Stimulated activated CD4-positive, alpha-beta T cell treated with anti-CD3 and anti-CD28 coated beads, Interleukin-4, amount 100 ng/mL, for 4 hours (primary cell): ENCODE results near the gene STX3.
A peak's percentile ranks its signal among the peaks of the same experiment; 100 is the strongest.

Experiments
- DNase-seq, 2 experiments: peaks; one replicate each; pipeline ENCODE4 v3.0.0-alpha.2; 2020

STX3 gene

DNA sequence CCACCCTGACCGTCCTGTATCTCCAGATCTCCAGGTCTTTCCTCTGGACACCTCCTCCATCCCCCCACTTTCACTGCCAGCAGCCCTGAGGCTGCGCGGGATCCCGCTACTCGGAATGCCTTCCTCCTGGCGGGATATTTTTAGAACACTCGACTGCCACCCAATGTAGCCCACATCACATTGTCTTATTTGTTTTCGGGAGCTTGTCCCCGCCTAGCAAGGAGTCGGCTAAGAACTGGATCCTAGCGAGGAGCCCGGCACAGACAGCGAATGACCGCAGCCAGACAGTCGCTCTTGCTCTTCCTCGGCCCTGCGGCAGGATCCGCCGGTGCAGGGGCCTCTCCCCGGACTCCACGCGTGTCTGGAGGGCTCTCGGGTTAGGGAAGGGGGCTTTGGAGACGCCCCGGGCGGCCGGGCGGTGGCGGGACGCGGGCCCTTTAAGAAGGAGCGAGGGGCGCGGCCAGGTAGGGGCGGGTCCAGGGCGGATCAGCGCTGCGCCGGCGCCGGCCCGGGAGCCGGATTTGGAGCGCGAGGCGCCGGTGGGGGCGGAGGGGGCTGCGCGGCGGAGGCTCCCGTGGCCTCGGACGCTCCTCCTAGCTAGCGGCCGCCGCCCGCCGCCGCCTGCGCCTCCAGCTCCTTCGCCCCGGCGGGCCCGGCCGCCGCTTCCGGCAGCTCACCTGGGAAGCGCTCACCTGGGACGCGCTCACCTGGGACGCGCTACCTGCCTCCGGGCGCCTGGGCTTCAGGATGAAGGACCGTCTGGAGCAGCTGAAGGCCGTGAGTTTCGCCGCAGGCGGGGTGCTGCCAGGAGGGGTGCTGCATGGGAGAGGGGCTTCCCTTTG, at the start of gene STX3:
Gene STX3 (plus strand): TSS at position 518 of the 842 bp plus-strand sequence. CDS start 230 bp downstream, at position 748.
- DNase-seq = peak; percentile 63 to 69

DNA sequence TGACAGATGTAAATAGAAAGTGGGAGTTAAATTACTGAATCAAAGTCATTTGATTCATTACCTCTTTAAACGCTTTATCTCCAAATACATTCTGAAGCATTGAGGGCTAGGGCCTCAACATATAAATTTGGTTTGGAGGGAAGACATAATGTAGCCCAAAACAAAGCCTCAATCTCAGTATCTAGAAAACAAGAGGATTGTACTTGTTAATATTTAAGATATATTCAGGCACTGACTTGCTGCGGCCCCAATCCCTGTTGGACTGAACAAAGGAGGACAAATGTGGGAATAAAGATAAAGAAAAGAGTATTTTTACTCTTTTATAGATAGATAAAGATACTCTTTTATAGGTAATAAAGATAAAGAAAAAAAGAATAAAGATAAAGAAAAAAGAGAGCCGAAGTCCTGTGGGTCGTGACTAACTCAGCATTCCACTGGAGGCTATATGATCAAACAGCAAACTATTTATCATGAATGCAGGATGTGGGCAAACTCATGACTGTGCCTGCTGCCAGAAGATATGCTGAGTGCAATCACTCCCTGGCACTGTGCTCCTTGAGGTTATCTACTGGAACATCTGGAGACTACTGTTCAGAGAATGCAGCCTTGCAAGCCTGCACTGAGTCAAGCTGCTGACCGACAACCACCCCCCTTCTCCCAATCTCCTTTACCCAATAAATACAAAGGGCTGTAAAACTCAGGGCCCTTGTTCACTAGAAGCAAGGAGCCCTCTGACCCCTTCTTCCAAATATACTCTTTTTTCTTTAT, 48.5 kb upstream of the STX3 start:
- no peak for DNase-seq

DNA sequence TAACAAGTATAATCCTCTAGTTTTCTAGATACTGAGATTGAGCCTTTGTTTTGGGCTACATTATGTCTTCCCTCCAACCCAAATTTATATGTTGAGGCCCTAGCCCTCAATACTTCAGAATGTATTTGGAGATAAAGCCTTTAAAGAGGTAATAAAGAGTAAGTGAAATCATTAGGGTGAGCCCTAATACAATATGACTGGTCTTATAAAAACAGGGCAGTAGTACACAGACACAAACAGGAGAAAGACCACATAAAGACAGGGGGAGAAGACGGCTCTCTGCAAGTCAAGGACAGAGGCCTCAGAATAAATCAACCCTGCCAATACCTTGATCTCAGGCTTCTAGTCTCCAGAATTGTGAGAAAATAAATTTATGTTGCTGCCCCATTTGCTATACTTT, 47.8 kb upstream of the STX3 start:
- DNase-seq = no peak

DNA sequence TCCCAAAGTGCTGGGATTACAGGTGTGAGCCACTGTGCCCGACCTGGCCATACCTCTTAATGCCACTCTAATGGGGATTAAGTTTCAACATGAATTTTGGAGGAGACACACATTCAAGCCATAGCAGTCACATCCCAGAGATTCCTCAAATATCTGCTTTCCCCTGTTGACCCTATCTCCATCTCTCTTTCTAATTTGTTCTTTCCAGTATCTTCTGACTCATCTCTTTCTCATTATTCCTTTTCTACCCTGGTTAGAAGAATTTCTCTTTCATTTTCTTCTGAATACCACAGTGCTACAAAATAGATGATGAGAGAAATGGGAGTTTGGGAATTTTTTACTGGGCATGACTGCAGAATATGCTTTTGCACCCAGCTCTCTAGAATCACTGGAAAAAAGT, 46.6 kb upstream of the STX3 start:
- DNase-seq = no peak

DNA sequence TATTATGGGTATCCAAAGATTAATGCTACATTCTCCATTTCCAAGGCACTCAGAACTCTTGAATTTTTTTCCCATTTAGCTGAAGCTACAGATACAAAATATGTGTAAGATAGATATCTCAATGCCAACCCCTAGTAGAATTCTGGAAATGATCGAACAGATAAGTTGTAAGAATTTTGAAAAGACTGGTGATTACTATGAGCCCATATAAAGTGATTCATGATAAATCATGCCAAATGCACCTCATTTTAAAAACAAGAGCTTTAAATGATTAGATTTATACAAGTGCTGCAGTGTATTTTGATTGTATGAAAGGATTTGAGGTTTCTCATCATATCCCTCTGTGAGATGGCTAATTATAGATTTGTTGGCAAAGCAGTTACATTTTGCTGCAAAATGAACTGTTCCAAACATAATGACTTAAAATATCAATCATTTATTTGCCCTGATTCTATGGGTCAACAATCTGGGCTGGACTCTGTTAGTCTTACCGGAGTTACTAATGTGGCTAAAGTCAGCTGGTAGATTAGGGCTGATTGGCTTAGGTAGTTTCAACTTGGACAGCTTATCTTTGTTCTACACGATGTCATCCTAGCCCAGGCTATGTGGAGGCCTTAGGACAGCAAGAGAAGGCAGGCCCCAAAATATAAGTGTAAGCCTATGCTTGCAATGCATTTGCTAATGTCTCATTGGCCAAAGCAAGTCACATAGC, 44.9 kb upstream of the STX3 start:
- DNase-seq = no peak

DNA sequence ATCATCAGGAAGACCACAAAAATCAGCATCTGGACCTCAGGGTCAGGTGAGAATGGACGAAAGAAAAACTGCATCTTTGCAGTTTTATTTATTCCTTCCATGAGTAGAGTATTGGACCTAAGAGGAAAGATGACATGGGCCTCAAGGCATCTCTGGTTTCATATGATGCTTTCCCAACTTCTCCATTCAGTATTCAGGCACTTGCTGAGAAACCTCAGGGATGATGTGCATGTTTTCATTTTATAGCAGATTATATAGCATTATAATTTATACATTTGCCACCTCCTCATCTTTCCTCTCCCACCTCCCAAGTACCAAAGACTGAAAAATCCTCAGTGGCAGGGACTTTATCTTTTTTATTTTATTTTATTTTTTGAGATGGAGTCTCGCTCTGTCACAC, 41.4 kb upstream of the STX3 start, which contains the start of gene OR10V1:
Gene OR10V1 (minus strand): TSS at position 101 of the 400 bp plus-strand sequence. CDS start 0 bp downstream, at position 101.
- DNase-seq = no peak

DNA sequence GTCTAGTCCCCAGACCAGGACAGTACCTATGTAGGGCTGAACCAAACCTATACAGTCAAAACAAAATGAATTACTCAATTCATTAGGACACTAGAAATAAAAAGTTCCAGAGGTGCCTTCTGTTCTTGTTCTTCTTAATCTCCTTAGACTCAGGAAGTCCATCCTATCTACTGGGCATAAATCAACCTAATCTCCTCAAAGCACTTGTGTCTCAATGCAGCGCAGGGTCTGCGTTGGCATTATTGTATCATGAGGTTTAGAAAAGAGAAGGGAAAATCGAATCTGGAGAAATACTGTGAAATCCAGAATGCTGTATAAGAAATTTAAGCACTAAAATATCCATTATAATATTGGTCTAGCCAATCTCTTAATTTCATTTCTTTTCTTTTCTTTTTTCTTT, 39.1 kb upstream of the STX3 start:
- DNase-seq = no peak

DNA sequence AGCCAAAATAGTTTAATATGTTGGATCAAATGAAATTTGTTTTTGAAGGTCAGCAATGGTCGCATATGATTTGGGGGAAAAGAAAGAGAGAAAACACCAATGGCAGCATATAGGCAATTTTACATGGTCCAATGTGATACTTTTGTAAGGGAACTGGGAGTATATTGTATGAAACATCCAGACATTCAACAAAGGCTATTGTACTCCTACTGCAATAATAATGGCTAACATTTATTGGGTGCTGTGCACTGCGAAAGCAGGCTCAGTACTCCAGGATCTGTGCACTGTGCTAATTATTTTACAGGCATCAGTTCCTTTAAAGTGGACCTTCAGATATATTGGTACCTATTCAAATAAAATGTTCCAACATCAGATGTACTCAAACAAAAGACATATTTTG, 35.6 kb upstream of the STX3 start:
- DNase-seq = no peak

DNA sequence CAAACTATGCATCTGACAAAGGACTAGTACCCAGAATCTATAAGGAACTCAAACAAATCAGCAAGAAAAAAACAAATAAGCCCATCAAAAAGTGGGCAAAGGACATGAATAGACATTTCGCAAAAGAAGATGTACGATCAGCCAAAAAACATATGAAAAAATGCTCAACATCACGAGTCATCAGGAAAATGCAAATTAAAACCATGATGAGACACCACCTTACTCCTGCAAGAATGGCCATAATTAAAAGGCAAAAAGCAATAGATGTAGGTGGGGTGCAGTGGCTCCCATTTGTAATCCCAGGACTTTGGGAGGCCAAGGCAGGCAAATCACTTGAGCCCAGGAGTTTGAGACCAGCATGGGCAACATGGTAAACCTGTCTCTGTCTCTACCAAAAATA, 31.1 kb upstream of the STX3 start:
- no peak for DNase-seq

DNA sequence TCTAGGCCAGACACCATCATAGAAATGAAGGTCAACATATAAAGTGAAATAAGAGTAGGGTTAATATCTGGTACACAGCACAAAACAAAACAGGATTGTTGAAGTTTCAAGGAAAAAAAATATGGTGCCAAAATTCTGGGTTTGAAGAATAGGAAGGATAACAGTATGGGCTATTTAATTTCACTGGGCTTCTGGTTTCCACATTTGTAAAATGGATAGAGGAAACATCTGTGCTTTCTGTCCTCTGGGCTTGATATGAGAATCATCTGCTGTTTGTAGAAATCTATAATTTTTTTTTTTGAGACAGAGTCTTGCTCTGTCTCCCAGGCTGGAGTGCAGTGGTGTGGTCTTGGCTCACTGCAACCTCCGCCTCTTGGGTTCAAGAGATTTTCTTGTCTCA, 27.8 kb upstream of the STX3 start:
- DNase-seq = no peak

DNA sequence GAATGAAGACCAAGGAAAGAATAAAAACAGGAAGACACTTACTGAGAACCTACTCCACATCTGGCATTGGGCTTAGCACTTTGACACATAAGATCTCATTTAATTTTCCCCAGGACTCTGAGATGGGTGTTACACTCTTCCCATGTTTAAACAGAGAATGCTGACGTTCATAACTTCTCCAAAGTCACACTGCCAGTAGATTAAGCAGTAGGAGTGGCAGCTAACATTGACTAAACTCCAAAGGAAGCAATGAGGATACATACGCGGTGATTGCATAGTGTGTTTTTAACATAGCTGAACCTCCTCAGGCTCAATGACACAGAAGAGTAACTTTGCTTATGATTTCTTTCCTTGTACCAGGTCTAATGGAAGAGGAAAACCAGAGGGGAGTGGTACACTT, 27.0 kb upstream of the STX3 start:
- DNase-seq = no peak

DNA sequence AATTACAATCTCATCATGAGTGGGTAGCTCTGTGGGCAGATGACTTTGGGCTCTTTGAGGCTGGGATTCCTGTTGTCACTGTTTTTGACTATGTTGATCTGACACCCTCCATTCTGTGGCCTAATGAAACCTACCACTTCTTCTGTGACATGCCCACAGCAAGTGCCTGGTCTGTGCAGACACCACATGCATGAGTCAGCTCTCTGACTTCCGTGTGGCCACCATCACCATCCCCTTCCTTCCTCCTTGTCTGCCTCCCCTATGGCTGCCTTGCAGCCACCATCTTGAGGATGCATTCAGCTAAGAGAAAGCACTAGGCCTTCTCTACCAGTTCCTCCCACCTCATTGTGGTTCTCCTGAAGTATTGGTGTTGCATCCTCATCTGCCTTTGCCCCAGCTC, 26.3 kb upstream of the STX3 start:
- no peak for DNase-seq

DNA sequence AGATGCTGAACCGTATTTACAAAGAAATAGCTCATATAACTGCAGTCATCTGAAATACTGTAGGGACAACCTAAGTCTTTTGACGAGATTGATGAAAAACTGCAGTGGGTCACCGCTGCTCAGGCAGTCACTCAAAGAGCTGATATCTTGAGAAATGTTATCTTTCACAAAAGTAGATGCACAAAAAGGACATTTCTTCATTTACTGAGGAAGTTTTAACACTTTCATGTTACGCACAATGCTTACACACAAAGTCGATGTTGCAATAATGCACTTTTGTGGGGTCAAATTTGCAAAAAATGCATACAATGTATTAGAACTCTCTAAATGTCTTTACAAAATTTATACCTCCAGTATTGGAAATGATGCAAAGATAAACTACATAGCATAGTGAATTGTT, 25.3 kb upstream of the STX3 start:
- no peak for DNase-seq

DNA sequence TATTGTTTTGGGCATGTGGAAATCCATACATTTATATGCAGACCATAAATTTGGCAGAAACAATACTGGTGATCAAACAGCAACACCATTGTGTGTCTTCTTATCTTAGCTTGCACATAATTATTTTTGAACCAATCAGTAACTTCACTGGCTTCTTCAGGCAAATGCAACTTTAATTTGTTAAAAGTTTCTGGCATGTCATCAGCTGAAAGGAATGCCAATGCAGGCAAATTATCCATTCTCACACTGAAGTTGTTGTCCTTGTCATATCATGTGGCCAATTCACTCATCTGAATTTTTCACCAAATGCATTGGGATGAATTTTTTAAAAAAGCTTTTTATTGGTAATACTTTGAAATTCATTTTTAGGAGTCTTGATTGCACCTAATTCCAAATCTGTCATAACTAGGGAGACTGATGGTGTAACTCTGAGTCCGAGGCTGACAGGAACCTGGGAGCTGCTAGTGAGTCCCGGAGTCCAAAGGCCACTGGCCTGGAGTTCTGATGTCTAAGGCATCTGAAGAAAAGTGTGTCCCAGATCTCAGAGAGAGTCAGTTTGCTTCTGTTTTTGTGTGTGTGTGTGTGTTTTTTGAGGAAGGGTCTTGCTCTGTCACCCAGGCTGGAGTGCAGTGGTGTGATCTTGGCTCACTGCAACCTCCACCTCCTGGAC, 24.1 kb upstream of the STX3 start:
- no peak for DNase-seq

DNA sequence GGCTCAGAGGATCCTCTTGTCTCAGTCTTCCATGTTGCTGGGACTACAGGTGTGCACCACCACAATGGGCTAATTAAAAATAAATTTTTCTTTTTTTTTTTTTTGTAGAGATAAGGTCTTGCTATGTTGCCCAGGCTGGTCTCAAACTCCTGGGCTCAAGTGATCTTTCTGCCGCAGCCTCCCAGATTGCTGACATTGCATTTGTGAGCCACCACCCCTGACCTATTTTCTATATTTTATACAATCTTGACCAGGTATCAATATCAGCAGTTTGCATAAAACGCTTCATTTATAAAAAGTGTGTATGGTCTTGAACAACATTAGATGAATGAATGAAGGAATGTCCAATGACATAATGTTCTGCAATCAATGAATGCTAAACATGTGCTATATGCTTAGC, 9.1 kb upstream of the STX3 start:
- DNase-seq = no peak

DNA sequence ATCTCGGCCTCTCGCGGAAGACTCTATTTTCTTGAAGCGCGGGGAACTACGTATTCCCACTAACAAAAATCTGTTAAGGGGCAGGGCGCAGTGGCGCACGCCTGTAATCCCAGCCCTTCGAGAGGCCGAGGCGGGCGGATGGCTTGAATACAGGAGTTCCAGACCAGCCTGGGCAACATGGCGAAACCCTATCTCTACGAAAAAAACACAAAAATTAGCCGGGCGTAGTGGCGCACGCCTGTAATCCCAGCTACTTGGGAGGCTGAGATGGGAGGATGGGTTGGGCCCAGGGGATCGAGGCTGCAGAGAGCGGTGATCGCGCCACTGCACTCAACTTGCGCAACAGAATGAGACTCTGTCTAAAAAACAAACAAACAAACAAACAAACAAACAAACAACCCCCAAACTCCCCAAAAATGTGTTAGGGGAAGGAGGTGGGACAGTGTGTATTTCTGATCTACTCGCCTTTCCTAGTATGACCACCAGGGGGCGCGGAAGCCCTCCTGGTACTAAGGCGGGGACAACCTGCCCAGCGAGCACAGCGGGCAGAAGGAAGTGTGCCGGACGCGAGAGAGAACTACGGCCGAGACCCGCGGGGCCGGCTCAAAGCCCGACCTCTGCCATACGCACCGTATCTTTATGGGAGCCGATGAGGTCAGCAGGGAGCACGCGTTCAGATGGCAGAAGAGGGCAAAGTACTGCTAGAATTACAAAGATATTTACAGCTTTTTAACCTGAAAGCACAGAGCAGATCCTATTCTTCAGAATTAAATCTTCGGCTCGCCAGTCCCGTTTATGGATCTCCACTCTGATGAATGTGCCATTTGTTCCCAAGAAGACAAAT, 1.3 kb upstream of the STX3 start:
- DNase-seq = peak; percentile 72 to 78

DNA sequence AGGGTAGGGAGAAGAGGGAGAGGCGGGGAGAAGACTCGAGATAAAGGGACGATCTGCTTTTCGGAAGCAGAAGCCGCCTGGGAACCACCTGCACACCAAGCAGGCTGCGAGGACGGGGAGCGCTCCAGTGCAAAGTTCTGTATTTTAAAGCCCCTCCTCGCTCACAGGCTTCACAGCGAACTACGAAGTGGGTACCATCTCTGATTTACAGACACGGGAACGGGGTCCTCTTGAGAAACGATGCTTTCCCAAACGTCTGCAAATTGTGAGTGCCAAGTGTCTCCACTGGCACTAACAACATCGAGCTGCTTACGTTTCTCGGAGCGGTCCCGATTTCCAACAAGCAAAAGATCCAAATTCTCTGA, 700 bp upstream of the STX3 start:
- DNase-seq = no peak

DNA sequence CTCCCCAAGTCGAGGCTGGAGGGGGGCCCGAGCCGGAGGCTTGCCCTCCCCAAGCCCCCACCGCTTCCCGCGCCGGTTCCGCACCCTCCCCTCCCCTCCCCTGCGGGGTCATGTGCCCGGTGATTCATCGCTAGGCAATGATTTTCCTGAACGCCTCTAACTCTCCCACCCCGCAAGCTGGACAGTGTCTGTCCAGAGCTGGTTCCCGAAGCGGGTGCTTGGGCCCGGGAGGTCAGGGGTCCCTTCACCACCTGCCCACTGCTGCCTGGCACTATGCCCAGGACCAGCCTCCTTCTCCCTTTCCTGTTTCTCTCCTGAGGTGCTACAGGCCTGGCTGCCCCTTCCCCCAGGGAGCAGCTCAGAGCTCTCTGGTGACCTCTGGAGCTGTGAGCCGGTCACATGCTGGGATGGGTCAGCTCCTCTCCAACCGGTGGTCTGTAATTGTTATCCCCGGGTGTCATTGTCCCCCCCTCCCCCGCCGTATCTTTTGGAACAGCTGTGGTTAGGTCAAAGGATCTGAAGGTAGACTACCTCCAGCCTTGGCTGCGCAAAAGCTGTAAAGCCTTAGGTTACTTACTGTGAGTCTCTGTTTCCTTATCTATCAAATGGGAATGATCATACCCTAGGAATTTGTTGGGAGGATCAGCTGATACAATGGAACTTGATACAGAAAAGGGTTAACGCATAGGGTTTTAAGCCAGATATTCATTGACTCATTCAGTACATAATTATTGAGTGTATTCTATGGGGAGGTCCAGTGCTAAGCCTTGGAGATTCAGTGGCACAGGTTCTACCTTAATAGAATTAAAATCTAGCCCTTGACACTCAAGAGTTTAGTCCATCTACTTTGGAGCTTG, 753 bp downstream of the STX3 start:
- peak; percentile 27 to 39 for DNase-seq

DNA sequence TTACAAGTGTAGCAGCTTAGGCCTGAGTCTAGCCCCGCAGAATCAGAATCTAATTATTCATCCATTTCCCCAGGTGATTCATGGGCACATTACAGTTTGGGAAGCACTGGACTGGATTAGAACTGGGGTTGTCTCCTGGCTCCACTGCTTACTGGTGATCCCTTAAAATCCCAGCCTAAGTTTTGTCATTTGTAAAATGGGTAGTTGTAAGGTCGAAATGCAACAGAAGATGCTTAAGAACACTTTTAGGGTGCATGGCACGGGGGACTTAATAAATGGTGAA, 1.3 kb downstream of the STX3 start:
- no peak for DNase-seq

DNA sequence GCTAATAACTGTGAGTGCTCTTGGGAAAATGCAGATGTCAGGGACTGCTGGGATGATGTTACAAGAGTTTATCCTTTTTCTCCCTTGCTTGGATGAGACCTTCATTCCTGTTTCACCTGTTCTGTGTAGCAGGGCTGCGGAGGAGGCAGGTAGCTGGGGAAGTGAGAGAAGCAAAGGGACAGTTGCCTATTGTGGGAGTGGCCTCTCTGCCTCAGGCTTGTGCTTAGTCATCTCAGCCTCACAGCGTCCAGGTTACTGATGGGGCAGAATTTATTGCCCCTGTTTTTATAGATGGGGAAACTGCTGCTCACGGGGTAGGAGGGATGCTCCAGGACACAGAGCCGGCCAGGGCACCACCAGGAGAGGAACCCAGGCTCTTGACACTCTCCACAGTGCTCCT, 1.7 kb downstream of the STX3 start:
- DNase-seq = no peak

DNA sequence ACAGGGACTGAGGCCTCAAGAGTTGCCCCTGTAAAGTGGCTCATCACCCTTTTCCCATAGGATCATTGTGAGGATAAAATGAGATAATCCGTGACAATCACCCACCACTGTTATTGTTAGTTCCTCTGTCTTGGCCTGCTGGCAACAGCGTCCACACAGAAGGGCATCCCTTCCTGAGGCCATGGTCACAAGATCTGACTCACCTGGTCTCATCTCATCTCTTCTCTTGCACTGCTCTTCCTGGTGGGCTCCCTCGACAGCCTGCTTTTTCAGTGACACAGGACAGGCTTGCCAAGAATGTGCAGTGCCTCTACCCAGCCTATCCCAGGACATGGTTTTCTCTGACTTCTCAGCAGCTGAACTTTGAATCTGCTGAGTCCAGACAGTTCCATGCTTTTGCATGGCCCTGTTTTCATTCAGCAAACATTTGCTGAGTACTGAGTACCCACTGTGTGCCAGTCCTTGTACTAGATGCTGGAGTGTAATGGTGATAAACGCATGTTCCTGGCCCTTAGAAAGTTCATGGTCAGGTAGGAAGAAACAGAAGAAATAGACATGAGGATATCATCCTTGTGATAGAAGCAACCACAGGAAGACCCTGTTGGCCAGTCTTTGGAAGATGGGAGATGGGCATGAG, 3.3 kb downstream of the STX3 start:
- no peak for DNase-seq
